ENCODE results near the gene CNOT9.

The CNOT9 gene

GRCh38 chr2:218569038-218569431, 396 bp downstream of the CNOT9 start:
- Histone ChIP-seq H3K27me3 (replicated peaks; ENCODE audit: control insufficient read depth, insufficient read depth, low read length) (no peaks in the 10 kb centered on the region), H3K36me3 (ENCODE audit: control insufficient read depth, insufficient read depth, low read length) (no peaks in the 10 kb centered on the region; the same call in none of the 2 replicates), H3K4me3 (replicated peaks; ENCODE audit: low read depth, low read length) (peak overlapping the region; percentile 89)
- no peak for TF ChIP-seq CTCF (IDR thresholded peaks at IDR 0.05; ENCODE audit: insufficient read depth, low read length, poor library complexity, severe bottlenecking)
- DNase-seq (ENCODE audit: extremely low read depth, insufficient read length): no peak

- Histone ChIP-seq H3K4me3 (replicated peaks; ENCODE audit: low read depth, low read length) (peak overlapping the region; percentile 89), H3K27me3 (replicated peaks; ENCODE audit: control insufficient read depth, insufficient read depth, low read length) (no peaks in the 10 kb centered on the region), H3K36me3 (ENCODE audit: control insufficient read depth, insufficient read depth, low read length) (no peaks in the 10 kb centered on the region; the same call in none of the 2 replicates)
- peak; percentile 15 for DNase-seq (ENCODE audit: extremely low read depth, insufficient read length)
- no peak for TF ChIP-seq CTCF (IDR thresholded peaks at IDR 0.05; ENCODE audit: insufficient read depth, low read length, poor library complexity, severe bottlenecking)
These were observed 1.2 kb downstream of the CNOT9 start for GRCh38 chr2:218569661-218570500.

- H3K36me3 ChIP-seq (ENCODE audit: control insufficient read depth, insufficient read depth, low read length): no peaks in the 10 kb centered on the region; the same call in none of the 2 replicates
- no peak for TF ChIP-seq CTCF (IDR thresholded peaks at IDR 0.05; ENCODE audit: insufficient read depth, low read length, poor library complexity, severe bottlenecking)
- peak overlapping the region; percentile 89 for H3K4me3 ChIP-seq (replicated peaks; ENCODE audit: low read depth, low read length)
- no peak for DNase-seq (ENCODE audit: extremely low read depth, insufficient read length)
- H3K27me3 ChIP-seq (replicated peaks; ENCODE audit: control insufficient read depth, insufficient read depth, low read length): no peaks in the 10 kb centered on the region
These were observed 2.2 kb downstream of the CNOT9 start for GRCh38 chr2:218570850-218571249.

- Histone ChIP-seq H3K36me3 (ENCODE audit: control insufficient read depth, insufficient read depth, low read length) (peaks cover 3% of the 10 kb centered on the region), H3K4me3 (replicated peaks; ENCODE audit: low read depth, low read length) (no peak overlapping the region), H3K27me3 (replicated peaks; ENCODE audit: control insufficient read depth, insufficient read depth, low read length) (no peaks in the 10 kb centered on the region)
- no peak for DNase-seq (ENCODE audit: extremely low read depth, insufficient read length)
- no peak for TF ChIP-seq CTCF (IDR thresholded peaks at IDR 0.05; ENCODE audit: insufficient read depth, low read length, poor library complexity, severe bottlenecking)
These were observed 8.2 kb downstream of the CNOT9 start for GRCh38 chr2:218576854-218577253.

- DNase-seq (ENCODE audit: extremely low read depth, insufficient read length): no peak
- TF ChIP-seq CTCF (IDR thresholded peaks at IDR 0.05; ENCODE audit: insufficient read depth, low read length, poor library complexity, severe bottlenecking): no peak
- Histone ChIP-seq H3K27me3 (replicated peaks; ENCODE audit: control insufficient read depth, insufficient read depth, low read length) (no peaks in the 10 kb centered on the region), H3K4me3 (replicated peaks; ENCODE audit: low read depth, low read length) (no peak overlapping the region), H3K36me3 (ENCODE audit: control insufficient read depth, insufficient read depth, low read length) (peaks cover 3% of the 10 kb centered on the region)
These were observed 9.0 kb downstream of the CNOT9 start for GRCh38 chr2:218577482-218578220.
